SH-SY5Y (cell line): ENCODE measurements around the gene CTIF.

Experiments
- GATA2 ChIP-seq: IDR thresholded peaks from 2 replicates; pipeline ENCODE4 v1.6.1; 2011; ENCODE audit warnings: mild to moderate bottlenecking, low read depth, low read length
- GATA3 ChIP-seq: IDR thresholded peaks from 2 replicates; pipeline ENCODE4 v1.6.1; 2011; ENCODE audit warnings: low read depth, mild to moderate bottlenecking, low read length, moderate library complexity

The CTIF gene

GRCh38 chr18:48542513-48543181, 3.8 kb downstream of the CTIF start:
- TF ChIP-seq GATA2 (no peak), GATA3 (no peak)

- TF ChIP-seq GATA3 = no peak
- TF ChIP-seq GATA2 = no peak
Observed at GRCh38 chr18:48543228-48543627, 4.4 kb downstream of the CTIF start.

GRCh38 chr18:48544116-48544515, 5.3 kb downstream of the CTIF start:
- no peak for TF ChIP-seq GATA3
- no peak for TF ChIP-seq GATA2

- TF ChIP-seq GATA3 = no peak
- no peak for TF ChIP-seq GATA2
Observed at GRCh38 chr18:48544661-48545415, 6.0 kb downstream of the CTIF start.

- TF ChIP-seq GATA2 = no peak
- no peak for TF ChIP-seq GATA3
Observed at GRCh38 chr18:48545757-48546321, 7.0 kb downstream of the CTIF start.

- TF ChIP-seq GATA2 (no peak), GATA3 (no peak)
Observed at GRCh38 chr18:48546396-48546795, 7.6 kb downstream of the CTIF start.

- TF ChIP-seq GATA3 (no peak), GATA2 (no peak)
Observed at GRCh38 chr18:48547531-48547981, 8.7 kb downstream of the CTIF start.

- no peak for TF ChIP-seq GATA3
- no peak for TF ChIP-seq GATA2
Observed at GRCh38 chr18:48548011-48548771, 9.4 kb downstream of the CTIF start.

GRCh38 chr18:48548921-48549320, 10.1 kb downstream of the CTIF start:
- TF ChIP-seq GATA3 (no peak), GATA2 (no peak)

GRCh38 chr18:48550101-48550729, 11.4 kb downstream of the CTIF start:
- no peak for TF ChIP-seq GATA2
- TF ChIP-seq GATA3 = no peak

- no peak for TF ChIP-seq GATA3
- TF ChIP-seq GATA2 = no peak
Observed at GRCh38 chr18:48551100-48551499, 12.3 kb downstream of the CTIF start.

- TF ChIP-seq GATA2 (no peak), GATA3 (no peak)
Observed at GRCh38 chr18:48552130-48552529, 13.3 kb downstream of the CTIF start.

- TF ChIP-seq GATA3 (no peak), GATA2 (no peak)
Observed at GRCh38 chr18:48553236-48553635, 14.4 kb downstream of the CTIF start.

- TF ChIP-seq GATA3 = no peak
- TF ChIP-seq GATA2 = no peak
Observed at GRCh38 chr18:48554610-48555400, 16.0 kb downstream of the CTIF start.

GRCh38 chr18:48555465-48555995, 16.7 kb downstream of the CTIF start:
- TF ChIP-seq GATA3 (no peak), GATA2 (no peak)
